ENCODE results near the gene TNFRSF8.
"Not testable (repeated sequence)": the region's sequence is repeated elsewhere in the genome, so short reads cannot be mapped to it uniquely, and the experiment has no call there.

Gene TNFRSF8

GRCh38 chr1:12039164-12039525, 24.0 kb upstream of the TNFRSF8 start:
- DNase-seq, result no peak

DNA sequence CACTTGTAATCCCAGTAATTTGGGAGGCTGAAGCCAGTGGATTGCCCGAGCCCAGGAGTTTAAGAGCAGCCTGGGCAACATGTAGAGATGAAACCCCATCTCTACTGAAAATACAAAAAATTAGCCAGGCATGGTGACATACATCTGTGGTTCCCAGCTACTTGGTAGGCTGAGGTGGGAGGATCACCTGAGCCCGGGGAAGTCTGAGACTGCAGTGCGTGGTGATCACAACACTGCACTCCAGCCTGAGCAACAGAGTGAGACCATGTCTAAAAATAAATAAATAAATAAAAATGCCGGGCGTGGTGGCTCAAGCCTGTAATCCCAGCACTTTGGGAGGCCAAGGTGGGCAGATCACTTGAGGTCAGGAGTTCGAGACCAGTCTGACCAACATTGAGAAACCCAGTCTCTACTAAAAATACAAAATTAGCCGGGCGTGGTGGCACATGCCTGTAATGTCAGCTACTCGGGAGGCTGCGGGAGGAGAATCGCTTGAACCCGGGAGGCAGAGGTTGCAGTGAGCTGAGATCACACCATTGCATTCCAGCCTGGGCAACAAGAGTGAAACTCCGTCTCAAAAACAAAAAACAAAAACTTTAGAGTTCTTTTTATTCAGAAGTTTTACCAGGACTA, 23.2 kb upstream of the TNFRSF8 start:
- not testable (repeated sequence) for DNase-seq

- DNase-seq, result peak; percentile 48
Measured at GRCh38 chr1:12040457-12041051, 22.5 kb upstream of the TNFRSF8 start.

GRCh38 chr1:12044187-12044877, 18.8 kb upstream of the TNFRSF8 start:
- not testable (repeated sequence) for DNase-seq

GRCh38 chr1:12046749-12047119, 16.4 kb upstream of the TNFRSF8 start:
- no peak for DNase-seq

DNA sequence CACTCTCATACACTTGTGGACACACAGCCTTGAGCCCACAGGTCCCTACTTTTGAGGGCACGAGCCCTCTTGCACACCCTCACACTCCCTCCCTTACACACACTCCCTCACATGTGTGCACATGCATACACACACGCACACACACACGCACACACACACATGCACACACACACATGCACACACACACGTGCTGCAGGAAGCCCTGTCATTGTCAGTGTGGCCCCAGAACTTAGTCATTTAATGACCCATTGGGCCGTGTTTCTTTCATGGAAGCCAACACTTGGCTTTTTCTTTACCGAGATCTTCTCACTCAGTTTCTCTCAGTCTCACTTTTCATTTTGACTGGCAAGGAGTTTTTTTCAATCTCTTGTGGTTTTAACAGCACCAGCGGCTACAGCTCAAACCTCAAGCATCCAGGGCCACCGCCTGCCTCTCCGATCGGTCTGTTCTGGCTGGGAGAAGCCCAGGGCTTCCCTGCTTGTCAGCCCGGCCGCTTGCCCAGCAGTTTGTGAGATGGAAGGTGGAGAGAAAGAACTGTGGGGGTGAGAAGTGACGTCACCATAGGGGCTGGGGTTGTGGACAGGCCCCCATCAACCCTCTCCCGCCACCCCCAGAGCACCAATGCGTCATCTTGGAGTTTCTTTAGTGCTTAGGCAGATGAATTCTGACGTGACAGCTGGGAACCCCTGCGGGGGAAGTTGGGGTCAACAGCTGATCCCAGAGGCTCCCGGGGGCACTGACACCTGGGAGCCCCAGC, 15.8 kb upstream of the TNFRSF8 start:
- DNase-seq, result no peak

- no peak for DNase-seq
Measured at GRCh38 chr1:12048372-12048771, 14.7 kb upstream of the TNFRSF8 start.

DNA sequence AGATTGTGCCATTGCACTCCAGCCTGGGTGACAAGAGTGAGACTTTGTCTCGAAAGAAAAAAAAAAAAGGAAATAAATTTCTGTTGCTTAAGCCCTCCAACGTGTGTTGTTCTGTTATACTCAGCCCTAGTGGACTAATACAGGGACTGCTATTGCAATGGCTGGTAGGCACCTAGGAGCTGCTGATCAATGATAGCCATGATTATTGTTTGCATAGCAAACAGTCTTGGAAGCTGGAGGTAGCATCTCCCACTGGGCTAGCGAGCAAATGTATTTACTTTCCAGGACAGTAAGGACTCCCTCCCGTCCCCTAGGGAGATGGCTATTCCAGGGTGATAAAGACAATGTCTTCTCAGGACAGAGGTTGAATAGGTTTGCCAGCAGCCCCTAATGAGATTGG, 13.5 kb upstream of the TNFRSF8 start:
- DNase-seq, result no peak

DNA sequence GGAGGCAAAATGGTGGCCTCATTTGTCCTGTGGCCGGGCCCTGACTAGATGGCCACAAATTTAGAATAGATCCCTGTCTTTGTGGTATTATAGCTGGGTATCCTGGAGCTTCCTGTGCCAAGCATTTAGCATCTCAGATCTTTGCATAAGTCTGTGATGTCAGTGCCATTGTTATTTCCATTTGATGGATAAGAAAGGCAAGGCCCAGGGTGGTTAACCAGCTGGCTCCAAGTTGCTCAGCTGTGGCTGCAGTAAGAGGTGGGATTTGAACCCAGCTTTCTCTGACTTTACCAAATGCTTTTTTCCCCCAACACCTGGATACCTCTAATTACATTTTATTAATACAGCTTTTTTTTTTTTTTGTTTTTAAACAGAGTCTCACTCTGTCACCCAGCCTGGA, 11.7 kb upstream of the TNFRSF8 start:
- no peak for DNase-seq

DNA sequence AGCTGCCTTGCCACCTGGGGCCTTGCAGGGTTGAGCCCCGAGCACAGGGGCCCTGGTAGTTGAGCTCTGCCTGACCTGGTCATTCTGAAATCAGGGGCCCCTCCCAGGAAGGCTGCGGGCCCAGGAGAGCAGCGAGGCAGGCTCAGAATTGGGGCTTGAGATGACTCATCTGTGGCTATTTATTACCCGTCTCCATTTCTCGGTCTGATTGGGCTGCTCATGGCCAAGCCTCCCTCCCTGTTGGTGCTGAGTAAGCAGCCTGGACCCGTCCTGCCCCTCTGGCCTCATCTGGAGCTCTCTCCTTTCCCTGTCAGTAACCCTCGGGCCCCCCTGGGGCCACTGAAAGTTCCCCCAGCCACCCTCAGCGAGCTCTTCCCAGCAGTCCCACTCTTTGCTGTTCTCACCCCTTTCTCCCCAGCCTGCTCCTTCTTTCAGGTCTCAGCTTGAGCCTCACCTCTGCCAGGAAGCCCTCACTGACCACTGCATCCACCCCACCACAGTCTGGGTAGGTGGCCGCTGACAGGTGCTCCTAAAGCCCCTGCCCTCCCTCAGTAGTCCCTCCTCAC, 11.0 kb upstream of the TNFRSF8 start:
- DNase-seq, result no peak

DNA sequence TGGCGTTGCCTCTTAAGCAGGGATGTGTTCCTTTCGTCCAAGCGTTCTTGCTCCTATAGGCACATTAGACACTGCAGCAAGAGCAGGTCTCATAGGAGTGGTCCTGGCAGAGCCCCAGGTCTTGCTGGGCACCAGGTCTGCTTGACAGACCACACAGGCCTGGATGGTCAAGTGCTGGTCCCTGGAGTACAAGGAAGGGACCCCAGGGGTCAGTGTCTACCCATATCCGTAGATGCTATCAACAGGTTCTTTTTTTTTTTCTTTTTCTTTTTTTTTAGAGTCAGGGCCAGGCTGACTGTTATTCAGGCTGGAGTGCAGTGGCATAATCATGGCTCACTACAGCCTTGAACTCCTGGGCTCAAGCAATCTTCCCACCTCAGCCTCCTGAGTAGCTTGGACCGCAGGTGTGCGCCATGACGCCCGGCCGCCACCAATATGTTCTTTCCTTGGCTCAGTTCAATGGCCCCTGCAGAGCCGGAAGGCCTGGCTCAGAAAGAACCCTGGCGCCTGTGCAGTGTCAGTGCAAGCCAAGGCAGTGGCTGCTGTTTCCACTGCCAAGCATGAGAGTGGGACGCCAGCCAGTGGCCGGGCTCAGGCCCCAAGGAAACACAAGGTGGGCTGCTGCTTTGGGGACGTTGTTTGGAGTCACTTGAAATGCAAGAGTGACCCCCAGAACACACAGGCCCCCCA, 10.0 kb upstream of the TNFRSF8 start:
- no peak for DNase-seq

- no peak for DNase-seq
Measured at GRCh38 chr1:12053752-12054548, 9.2 kb upstream of the TNFRSF8 start.

DNA sequence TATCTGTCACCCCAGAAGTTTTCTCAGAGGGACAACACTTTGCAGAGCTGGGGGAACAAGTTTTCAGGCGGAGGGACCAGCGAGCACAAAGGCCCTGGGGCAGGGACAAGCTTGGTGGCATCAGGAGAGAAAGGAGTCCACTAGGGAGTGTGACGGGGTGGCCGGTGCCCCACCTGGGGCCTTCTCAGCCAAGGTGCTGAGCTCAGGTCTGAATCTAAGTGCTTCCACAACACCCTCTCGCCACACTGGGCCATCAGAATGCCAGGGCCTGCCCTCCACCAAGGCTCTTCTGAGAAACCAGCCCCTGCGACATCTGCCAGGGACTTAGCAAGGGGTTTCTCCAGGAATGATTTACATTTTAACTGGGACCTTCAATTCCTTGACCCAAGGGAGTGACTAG, 7.8 kb upstream of the TNFRSF8 start:
- no peak for DNase-seq

DNA sequence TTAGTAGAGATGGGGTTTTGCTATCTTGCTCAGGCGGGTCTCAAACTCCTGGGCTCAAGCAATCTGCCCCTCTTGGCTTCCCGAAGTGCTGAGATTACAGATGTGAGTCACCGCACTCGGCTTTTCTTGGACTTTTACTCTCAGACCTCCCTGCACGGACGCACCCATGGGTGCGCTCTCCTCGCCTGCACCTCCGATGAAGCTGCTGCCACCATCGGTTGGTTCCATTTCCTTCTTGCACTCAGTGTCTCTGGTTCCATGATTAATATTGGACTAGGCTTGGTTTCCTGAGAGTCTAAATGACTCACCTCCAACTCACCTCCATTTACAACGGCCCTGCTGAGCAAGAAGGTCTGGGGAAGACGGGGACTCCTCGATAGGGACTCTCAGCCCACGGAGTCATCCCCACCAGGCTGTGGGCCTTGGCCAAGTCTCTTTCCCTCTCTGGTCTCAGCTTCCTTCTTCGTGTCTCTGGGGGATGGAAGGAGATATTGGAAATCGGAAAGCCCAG, 6.7 kb upstream of the TNFRSF8 start:
- no peak for DNase-seq

GRCh38 chr1:12057382-12057781, 5.7 kb upstream of the TNFRSF8 start:
- no peak for DNase-seq

DNA sequence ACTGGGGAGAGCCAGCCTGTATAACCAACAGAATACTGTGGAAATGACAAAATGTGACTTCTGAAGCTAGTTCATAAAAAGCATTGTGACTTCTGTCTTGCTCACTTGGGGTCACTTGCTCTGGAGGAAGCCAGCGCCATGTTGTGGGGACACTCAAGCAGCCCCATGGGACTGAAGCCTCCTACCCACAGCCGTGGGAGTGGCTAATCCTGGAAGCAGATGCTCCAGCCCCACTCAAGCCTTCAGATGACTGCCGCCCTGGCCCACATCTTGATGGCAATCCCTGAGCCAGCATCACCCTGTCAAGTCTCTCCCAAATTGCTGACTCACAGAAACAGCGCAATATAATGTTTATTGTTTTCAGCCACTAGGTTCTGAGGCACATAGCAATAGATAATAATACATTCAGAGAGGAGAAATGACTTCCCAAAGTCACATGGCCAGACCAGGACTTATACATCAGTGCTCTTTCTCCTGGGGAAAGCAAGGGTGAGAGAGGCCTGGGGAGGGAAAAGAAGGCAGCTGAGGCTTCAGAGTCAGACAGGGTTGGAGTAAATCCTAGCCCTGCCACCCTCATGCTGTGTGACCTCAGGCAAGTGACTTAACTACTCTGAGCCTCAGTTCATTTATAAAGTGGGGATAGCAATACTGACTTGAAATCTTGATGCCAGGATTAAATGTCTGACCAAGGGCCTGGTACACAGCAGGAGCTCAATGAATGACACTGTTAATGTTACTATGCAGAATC, 5.0 kb upstream of the TNFRSF8 start:
- no peak for DNase-seq

DNA sequence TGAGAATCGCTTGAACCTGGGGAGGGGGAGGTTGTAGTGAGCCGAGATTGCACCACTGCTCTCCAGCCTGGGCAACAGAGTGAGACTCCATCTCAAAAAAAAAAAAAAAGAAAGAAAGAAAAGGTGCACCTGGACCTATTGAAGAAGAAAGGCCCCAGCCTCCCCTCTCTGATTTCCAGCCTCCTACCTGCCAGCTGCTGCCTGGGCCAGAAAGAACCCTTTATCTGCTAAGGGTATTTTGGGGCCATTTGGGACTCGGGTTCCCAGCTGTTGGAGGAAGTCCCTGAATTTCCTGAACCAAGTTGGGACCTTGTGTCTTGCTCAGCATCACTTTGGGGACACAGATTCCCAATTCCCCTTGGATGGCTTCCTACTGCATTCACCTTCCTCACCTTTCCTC, 3.9 kb upstream of the TNFRSF8 start:
- no peak for DNase-seq

- DNase-seq, result no peak
Measured at GRCh38 chr1:12059722-12060464, 3.2 kb upstream of the TNFRSF8 start.

DNA sequence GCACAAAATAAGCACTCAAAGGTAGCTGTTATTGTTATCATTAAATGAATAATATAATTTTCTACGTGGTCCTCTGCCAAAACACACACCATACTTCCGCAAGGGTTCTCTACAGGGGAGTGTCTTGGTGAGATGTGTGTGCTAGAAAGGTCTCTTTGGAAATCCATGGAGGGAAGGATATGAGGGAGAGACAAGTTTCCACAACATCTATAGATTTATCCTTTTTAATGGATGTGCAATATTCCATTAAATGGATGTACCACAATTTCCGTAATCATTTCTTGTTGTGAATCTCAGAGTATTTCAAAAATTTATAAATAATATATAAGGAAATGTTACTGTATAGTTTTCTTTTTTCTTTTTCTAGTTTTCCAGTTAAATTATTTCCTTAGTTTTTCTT, 2.6 kb upstream of the TNFRSF8 start:
- DNase-seq, result no peak
